Coronary artery (tissue), 2 donors: ENCODE results near the gene FOXP3.
A peak's percentile ranks its signal among the peaks of the same experiment; 100 is the strongest.

Source experiments
- DNase-seq: peaks from one replicate; pipeline ENCODE4 v3.0.0-alpha.2; 2017; ENCODE audit warnings: low spot score
- H3K27ac ChIP-seq, 2 donors: fragments of 200-600 bp; sonication (generic); one replicate each; pipeline ENCODE4 v1.5.1; 2016 to 2019
- H3K4me3 ChIP-seq: fragments of 200-600 bp; sonication (generic); 2 replicates; pipeline ENCODE4 v1.5.1; 2016; ENCODE audit warnings: mild to moderate bottlenecking, moderate library complexity
- CTCF ChIP-seq: fragments of 200-600 bp; sonication (generic); IDR thresholded peaks from one replicate; pipeline ENCODE4 v1.5.1; 2019; ENCODE audit warnings: antibody characterized with exemption

The FOXP3 gene

GRCh38 chrX:49243166-49243565 is 21.3 kb downstream of the FOXP3 start:
- Histone ChIP-seq H3K4me3 (no peak overlapping the region), H3K27ac (no peak overlapping the region)
- TF ChIP-seq CTCF, result no peak
- DNase-seq, result no peak

DNA sequence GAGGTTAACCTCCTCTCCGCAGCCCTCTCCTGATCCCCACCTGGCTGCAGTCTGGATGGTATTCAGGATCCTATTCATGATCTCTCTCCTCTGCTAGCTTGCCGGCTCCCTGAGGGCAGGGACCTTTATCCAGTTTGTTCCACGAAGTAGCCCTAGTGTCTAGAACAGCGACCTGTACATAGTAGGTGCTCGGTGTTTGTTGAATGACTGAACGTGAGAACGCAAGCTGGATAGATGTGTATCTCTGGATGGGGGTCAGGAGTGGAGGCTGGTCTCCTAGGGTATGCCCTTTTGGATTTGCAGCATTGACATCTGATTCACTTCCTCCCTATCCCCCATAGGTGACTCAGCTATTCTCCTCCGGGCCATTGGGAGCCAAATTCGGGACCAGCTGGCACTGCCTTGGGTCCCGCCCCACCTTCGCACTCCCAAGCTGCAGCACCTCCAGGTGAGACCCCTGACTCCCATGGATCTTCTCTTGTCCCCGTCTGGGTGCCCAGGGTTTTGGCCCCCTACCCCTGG is 21.9 kb downstream of the FOXP3 start:
- TF ChIP-seq CTCF, result no peak
- no peak overlapping the region for H3K4me3 ChIP-seq
- no peak for DNase-seq
- H3K27ac ChIP-seq, result no peak overlapping the region

DNA sequence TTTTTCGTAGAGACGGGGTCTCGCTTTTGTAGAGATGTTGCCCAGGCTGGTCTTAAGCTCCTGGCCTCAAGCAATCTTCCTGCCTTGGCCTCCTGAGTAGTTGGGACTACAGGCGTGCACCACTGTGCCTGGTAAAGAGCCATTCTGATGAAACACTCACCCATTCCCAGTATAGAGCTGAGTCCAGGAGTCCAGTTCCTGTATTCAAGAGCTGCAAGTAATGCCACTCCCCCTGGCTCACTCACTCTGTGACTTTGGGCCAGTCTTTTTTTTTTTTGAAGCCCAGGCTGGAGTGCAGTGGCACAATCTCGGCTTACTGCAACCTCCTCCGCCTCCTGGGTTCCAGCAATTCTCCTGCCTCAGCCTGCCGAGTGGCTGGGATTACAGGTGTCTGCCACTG is 25.8 kb downstream of the FOXP3 start:
- DNase-seq, result no peak
- Histone ChIP-seq H3K27ac (no peak overlapping the region), H3K4me3 (no peak overlapping the region)
- TF ChIP-seq CTCF, result no peak

GRCh38 chrX:49237060-49237459 is 27.4 kb downstream of the FOXP3 start:
- H3K27ac ChIP-seq, result no peak overlapping the region
- TF ChIP-seq CTCF, result no peak

GRCh38 chrX:49233887-49234555 is 30.5 kb downstream of the FOXP3 start:
- no peak for DNase-seq
- Histone ChIP-seq H3K4me3 (peak overlapping the region; percentile 28), H3K27ac (no peak overlapping the region)
- TF ChIP-seq CTCF, result no peak

More at GRCh38 chrX:49237060-49237459, 27.4 kb downstream of the FOXP3 start:
- no peak overlapping the region for H3K4me3 ChIP-seq
- no peak for DNase-seq

DNA sequence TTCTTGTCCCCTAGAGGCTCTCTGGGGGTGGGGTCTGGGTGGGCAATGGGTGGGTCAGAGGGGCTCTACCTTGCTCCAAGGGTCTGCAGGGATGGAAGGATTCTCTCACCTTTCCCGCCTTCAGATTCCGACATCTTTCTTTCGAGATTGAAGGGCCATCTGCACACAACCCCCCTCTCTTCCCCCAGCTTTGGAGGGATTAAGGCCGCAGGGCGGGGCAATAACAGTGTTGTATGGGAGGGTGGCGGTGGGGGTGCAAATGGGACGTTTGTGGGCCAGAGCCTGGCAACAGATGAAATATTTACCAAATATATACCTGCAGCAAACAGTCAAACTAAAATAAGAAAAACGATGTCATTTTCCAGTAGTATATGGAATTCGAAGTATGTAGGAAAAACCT is 31.3 kb downstream of the FOXP3 start, which contains the start of gene CACNA1F:
CACNA1F (minus strand) TSS at position 165 of the 400 bp plus-strand sequence; CDS start at position 134, 31 bp downstream.
- DNase-seq, result no peak
- no peak for TF ChIP-seq CTCF
- no peak within 1 kb of the TSS for H3K27ac ChIP-seq
- peak within 1 kb of the TSS; percentile 28 for H3K4me3 ChIP-seq

DNA sequence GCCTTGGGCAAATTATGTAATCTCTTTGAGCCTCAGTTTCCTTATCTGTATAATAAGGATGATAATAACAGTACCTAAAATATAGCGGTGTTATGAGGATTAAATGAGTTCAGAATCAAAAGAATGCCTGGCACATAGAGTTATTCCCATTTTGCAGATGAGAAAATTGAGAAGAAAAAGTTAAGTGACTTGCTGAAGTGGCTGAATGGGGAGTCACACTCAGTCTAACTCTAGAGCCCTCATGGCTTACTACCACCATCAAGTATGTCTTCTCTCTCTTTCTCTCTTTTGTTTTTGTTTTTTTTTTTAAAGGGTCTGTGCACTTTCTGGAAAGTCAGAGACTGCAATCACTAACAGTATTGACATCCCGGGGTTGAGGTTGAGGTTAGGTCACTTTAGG is 32.0 kb downstream of the FOXP3 start:
- TF ChIP-seq CTCF, result no peak

More for the DNA sequence above, 32.0 kb downstream of the FOXP3 start:
- no peak overlapping the region for H3K27ac ChIP-seq
- DNase-seq, result no peak
- no peak overlapping the region for H3K4me3 ChIP-seq
